ENCODE results near the gene MAP3K7. TPM values are rescaled to one million over a fixed set of nuclear protein-coding genes. Genes with fewer than 3 reads are reported as not detected.

The MAP3K7 gene
- total RNA-seq = 10 to 100 TPM; 20.4 to 21.8 TPM
- long read RNA-seq, donor 1, full-length matches to known transcripts = 9 of 17 reads
- long read RNA-seq, donor 1, partial matches to known transcripts = 4 of 17 reads
- long read RNA-seq, donor 1, other reads (novel, unspliced or antisense) = 4 of 17 reads
- long read RNA-seq, donor 2, full-length matches to known transcripts = 43 of 61 reads
- long read RNA-seq, donor 2, partial matches to known transcripts = 4 of 61 reads
- long read RNA-seq, donor 2, other reads (novel, unspliced or antisense) = 14 of 61 reads

GRCh38 chr6:90586836-90587638, at the start of gene MAP3K7:
TSS of gene MAP3K7 (minus strand) at chr6:90587072. CDS start at chr6:90586883, 189 bp downstream.
- DNase-seq (ENCODE audit: low spot score) = peak; percentile 97
- intact Hi-C loops (cut with DNase I) = no loop called here

- intact Hi-C loops (cut with DNase I) = no loop called here
- DNase-seq (ENCODE audit: low spot score) = no peak
These were observed 44.2 kb upstream of the MAP3K7 start for GRCh38 chr6:90631046-90631445.

GRCh38 chr6:90621581-90621980, 34.7 kb upstream of the MAP3K7 start:
- intact Hi-C loops (cut with DNase I) = no loop called here
- no peak for DNase-seq (ENCODE audit: low spot score)

- DNase-seq (ENCODE audit: low spot score) = no peak
- intact Hi-C loops (cut with DNase I) = no loop called here
These were observed 32.3 kb upstream of the MAP3K7 start for GRCh38 chr6:90619221-90619620.

GRCh38 chr6:90612313-90612680, 25.4 kb upstream of the MAP3K7 start:
- DNase-seq (ENCODE audit: low spot score) = no peak
- intact Hi-C loops (cut with DNase I) = no loop called here

GRCh38 chr6:90611543-90612312, 24.9 kb upstream of the MAP3K7 start:
- no peak for DNase-seq (ENCODE audit: low spot score)
- intact Hi-C loops (cut with DNase I) = no loop called here

- intact Hi-C loops (cut with DNase I) = no loop called here
- no peak for DNase-seq (ENCODE audit: low spot score)
These were observed 24.1 kb upstream of the MAP3K7 start for GRCh38 chr6:90610751-90611542.

- no peak for DNase-seq (ENCODE audit: low spot score)
- intact Hi-C loops (cut with DNase I) = no loop called here
These were observed 23.5 kb upstream of the MAP3K7 start for GRCh38 chr6:90610301-90610750.

- no peak for DNase-seq (ENCODE audit: low spot score)
- intact Hi-C loops (cut with DNase I) = no loop called here
These were observed 19.0 kb upstream of the MAP3K7 start for GRCh38 chr6:90605749-90606340.

- no peak for DNase-seq (ENCODE audit: low spot score)
- intact Hi-C loops (cut with DNase I) = no loop called here
These were observed 17.7 kb upstream of the MAP3K7 start for GRCh38 chr6:90604546-90604945.

- intact Hi-C loops (cut with DNase I) = no loop called here
- DNase-seq (ENCODE audit: low spot score) = no peak
These were observed 12.3 kb upstream of the MAP3K7 start for GRCh38 chr6:90599151-90599550.

- DNase-seq (ENCODE audit: low spot score) = no peak
- intact Hi-C loops (cut with DNase I) = no loop called here
These were observed 11.5 kb upstream of the MAP3K7 start for GRCh38 chr6:90598192-90598951.

- intact Hi-C loops (cut with DNase I) = no loop called here
- no peak for DNase-seq (ENCODE audit: low spot score)
These were observed 10.2 kb upstream of the MAP3K7 start for GRCh38 chr6:90596967-90597539.

- intact Hi-C loops (cut with DNase I) = no loop called here
- no peak for DNase-seq (ENCODE audit: low spot score)
These were observed 9.0 kb upstream of the MAP3K7 start for GRCh38 chr6:90595854-90596253.

- intact Hi-C loops (cut with DNase I) = no loop called here
- DNase-seq (ENCODE audit: low spot score) = no peak
These were observed 381 bp downstream of the MAP3K7 start for GRCh38 chr6:90586546-90586835.

GRCh38 chr6:90584636-90585255, 2.1 kb downstream of the MAP3K7 start:
- no peak for DNase-seq (ENCODE audit: low spot score)
- intact Hi-C loops (cut with DNase I) = no loop called here

GRCh38 chr6:90583836-90584481, 2.9 kb downstream of the MAP3K7 start:
- no peak for DNase-seq (ENCODE audit: low spot score)
- intact Hi-C loops (cut with DNase I) = no loop called here
